H1 (cell line): ENCODE results near the gene KLK7. TPM values are rescaled to one million over a fixed set of nuclear protein-coding genes. Genes with fewer than 3 reads are reported as not detected.

Experiments used
- CBX5 ChIP-seq: fragments of 300-800, 300-1000 bp; sonication (generic); IDR thresholded peaks from 2 replicates; pipeline ENCODE4 v1.7.1; 2016; ENCODE audit warnings: antibody characterized with exemption, low read length, low read depth
- CEBPB ChIP-seq: IDR thresholded peaks from 2 replicates; pipeline ENCODE4 v1.6.1; 2012; ENCODE audit warnings: low read depth, low read length
- CHD1 ChIP-seq: IDR thresholded peaks from 2 replicates; pipeline ENCODE4 v1.6.1; 2012; ENCODE audit warnings: low read depth, low read length, improper control_type of control experiment
- EP300 ChIP-seq, 2 experiments: IDR thresholded peaks; 1 replicate in 1 of 2; 2 replicates in 1 of 2; pipeline ENCODE4 v1.6.1; 2011 to 2012; ENCODE audit warnings: low read depth in 2 of 2, low read length in 2 of 2, mild to moderate bottlenecking in 2 of 2, borderline replicate concordance in 1 of 2, inconsistent platforms in 1 of 2, moderate library complexity in 1 of 2
- EZH2 ChIP-seq: fragments of 200-600 bp; sonication (generic); IDR thresholded peaks from 2 replicates; pipeline ENCODE4 v1.7.1; 2012; ENCODE audit warnings: low read depth, mild to moderate bottlenecking, moderate library complexity, low read length, inconsistent platforms; ENCODE audit not compliant: severe bottlenecking
- GTF2F1 ChIP-seq: IDR thresholded peaks from 2 replicates; pipeline ENCODE4 v1.6.1; 2012; ENCODE audit warnings: low read depth, low read length, improper control_type of control experiment, borderline replicate concordance
- HDAC2 ChIP-seq, 2 experiments: fragments of 300-600 bp in 1 of 2; sonication (generic) in 1 of 2; IDR thresholded peaks; 2 replicates each; pipeline ENCODE4 v1.6.1; 2011 to 2012; ENCODE audit warnings: low read depth in 2 of 2, low read length in 2 of 2, mild to moderate bottlenecking in 2 of 2, moderate library complexity in 2 of 2, borderline replicate concordance in 1 of 2, inconsistent platforms in 1 of 2
- HDAC6 ChIP-seq: IDR thresholded peaks from one replicate; pipeline ENCODE4 v1.7.1; 2012; ENCODE audit warnings: low read depth, mild to moderate bottlenecking, inconsistent platforms, low read length, moderate library complexity
- JUN ChIP-seq: IDR thresholded peaks from 2 replicates; pipeline ENCODE4 v1.6.1; 2011; ENCODE audit warnings: low read depth, mild to moderate bottlenecking, improper control_type of control experiment, low read length
- JUND ChIP-seq: IDR thresholded peaks from 2 replicates; pipeline ENCODE4 v1.6.1; 2011; ENCODE audit warnings: mild to moderate bottlenecking, improper control_type of control experiment, low read length
- KDM1A ChIP-seq: fragments of 200-600, 300-600 bp; sonication (generic); IDR thresholded peaks from 2 replicates; pipeline ENCODE4 v1.7.1; 2016; ENCODE audit warnings: mild to moderate bottlenecking, low read length, borderline replicate concordance
- MAFK ChIP-seq: IDR thresholded peaks from 2 replicates; pipeline ENCODE4 v1.6.1; 2012; ENCODE audit warnings: low read depth, mild to moderate bottlenecking, improper control_type of control experiment, low read length
- PHF8 ChIP-seq: fragments of 200-600 bp; sonication (generic); conservative IDR thresholded peaks from 2 replicates; pipeline ENCODE4 v1.7.1; 2012; ENCODE audit warnings: low read depth, mild to moderate bottlenecking, inconsistent platforms, low read length, moderate library complexity
- RAD21 ChIP-seq, 2 experiments: IDR thresholded peaks in 1 of 2; conservative IDR thresholded peaks in 1 of 2; 2 replicates each; pipeline ENCODE4 v1.6.1; 2011; ENCODE audit warnings: low read depth in 2 of 2, low read length in 2 of 2, improper control_type of control experiment in 1 of 2, inconsistent platforms in 1 of 2, mild to moderate bottlenecking in 1 of 2, moderate library complexity in 1 of 2
- RBBP5 ChIP-seq: IDR thresholded peaks from 2 replicates; pipeline ENCODE4 v1.7.1; 2012; ENCODE audit warnings: low read depth, mild to moderate bottlenecking, inconsistent platforms, low read length, moderate library complexity, borderline replicate concordance
- RXRA ChIP-seq: IDR thresholded peaks from 2 replicates; pipeline ENCODE4 v1.6.1; 2011; ENCODE audit warnings: low read depth, mild to moderate bottlenecking, low read length, moderate library complexity; ENCODE audit not compliant: insufficient read depth
- SAP30 ChIP-seq: fragments of 300-600 bp; sonication (generic); IDR thresholded peaks from 2 replicates; pipeline ENCODE4 v1.7.1; 2012; ENCODE audit warnings: low read length, moderate library complexity, mild to moderate bottlenecking, inconsistent platforms; ENCODE audit not compliant: insufficient read depth, insufficient replicate concordance
- SIX5 ChIP-seq: IDR thresholded peaks from 2 replicates; pipeline ENCODE4 v1.6.1; 2011; ENCODE audit warnings: mild to moderate bottlenecking, low read depth, low read length
- SRF ChIP-seq: IDR thresholded peaks from 2 replicates; pipeline ENCODE4 v1.6.1; 2011; ENCODE audit warnings: mild to moderate bottlenecking, low read depth, low read length, moderate library complexity
- YY1 ChIP-seq: IDR thresholded peaks from 2 replicates; pipeline ENCODE4 v1.6.1; 2011; ENCODE audit warnings: low read depth, mild to moderate bottlenecking, low read length
- polyA plus RNA-seq, 7 experiments: library from polyadenylated mRNA; depleted of rRNA in 3 of 7; stranded (reverse) in 5 of 7; unstranded in 2 of 7; fragments of >200 nt in 5 of 7; fragments of 200-250 nt in 2 of 7; gene quantifications; 1 replicate in 5 of 7; 2 replicates in 1 of 7; 4 replicates in 1 of 7; pipeline versions ENCODE4 v1.2.1 to v1.2.3, GENCODE V29; 2011 to 2013; ENCODE audit warnings: missing spikeins in 2 of 7, mixed read lengths in 2 of 7
- total RNA-seq: library from RNA; stranded (reverse); fragmentation: NEBNext Ultra II Directional; extraction: Animal tissue kit (Norgen Biotek cat#: 25700); gene quantifications from 2 replicates; pipeline ENCODE4 v1.2.1, GENCODE V29; 2021
- TF ChIP-seq, protein P1 (sequence below): IDR thresholded peaks from 2 replicates; pipeline ENCODE4 v1.6.1; 2011; ENCODE audit warnings: low read length, improper control_type of control experiment

Gene KLK7
- total and polyA plus RNA-seq, 2 of the 8 experiments (the other 6 are each of a cell fraction or from before 2014, with no cell fraction given), result 0.73 to 1.4 TPM

DNA sequence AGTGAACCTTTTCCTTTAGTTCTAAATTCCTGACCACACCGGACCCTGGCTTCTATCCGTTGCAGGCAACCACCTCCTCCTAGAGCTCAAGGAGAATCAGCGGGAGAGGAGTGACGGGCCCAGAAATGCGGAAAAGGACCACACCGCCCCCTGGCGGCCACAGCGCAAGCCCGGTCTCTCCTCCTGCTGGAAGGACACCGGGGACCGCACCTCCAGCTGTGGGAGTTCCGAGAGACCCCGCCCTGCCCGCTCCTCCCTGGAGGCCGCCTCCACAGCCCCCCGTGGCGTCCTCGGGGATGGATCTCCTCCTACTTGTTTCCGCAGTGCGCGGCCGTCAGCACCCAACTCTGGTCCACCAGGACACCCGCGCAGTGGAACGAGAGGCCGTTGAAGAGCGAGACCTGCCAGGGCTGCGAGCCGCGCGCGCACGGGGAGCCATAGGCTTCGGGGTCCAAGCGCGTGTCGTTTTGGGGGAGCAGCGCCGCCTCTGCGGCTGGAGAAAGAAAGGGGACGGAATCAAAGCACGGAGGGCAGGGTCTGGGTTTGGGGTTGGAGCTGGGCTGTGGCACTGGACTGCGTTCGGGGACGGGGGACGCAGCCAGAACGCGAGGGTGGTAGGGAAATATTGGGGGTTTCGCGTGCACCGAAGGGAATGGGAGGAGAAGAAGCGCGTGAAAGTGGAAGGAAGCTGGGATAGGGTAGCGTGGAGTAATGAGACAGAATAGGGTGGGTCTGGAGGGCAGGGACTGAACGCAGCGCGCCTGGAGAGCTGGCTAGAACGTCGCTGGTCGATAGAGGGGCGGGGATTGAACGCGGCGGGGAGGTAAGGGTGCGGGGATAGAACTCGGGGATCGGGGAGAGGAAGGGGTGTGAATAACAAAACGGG, 33.3 kb upstream of the KLK7 start (continued):
- TF ChIP-seq, protein P1, sequence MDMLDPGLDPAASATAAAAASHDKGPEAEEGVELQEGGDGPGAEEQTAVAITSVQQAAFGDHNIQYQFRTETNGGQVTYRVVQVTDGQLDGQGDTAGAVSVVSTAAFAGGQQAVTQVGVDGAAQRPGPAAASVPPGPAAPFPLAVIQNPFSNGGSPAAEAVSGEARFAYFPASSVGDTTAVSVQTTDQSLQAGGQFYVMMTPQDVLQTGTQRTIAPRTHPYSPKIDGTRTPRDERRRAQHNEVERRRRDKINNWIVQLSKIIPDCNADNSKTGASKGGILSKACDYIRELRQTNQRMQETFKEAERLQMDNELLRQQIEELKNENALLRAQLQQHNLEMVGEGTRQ, result no peak
- TF ChIP-seq SIX5 (no peak), PHF8 (peak; percentile 60; the same call in 1 of the 2 replicates), JUN (no peak), SAP30 (no peak), MAFK (no peak), RBBP5 (no peak; the same call in none of the 2 replicates), GTF2F1 (no peak), HDAC2 (IDR thresholded peaks at IDR 0.05; ENCODE audit: borderline replicate concordance in 1 of 2, low read depth in 2 of 2, low read length in 2 of 2) (peak in 1 of 2 experiments; percentile 71; a peak in 1 of 4 replicates), RAD21 (IDR thresholded peaks at IDR 0.05 in 1 of 2, conservative IDR thresholded peaks at IDR 0.05 in 1 of 2; ENCODE audit: low read depth in 2 of 2, low read length in 2 of 2) (peak; percentile 82 to 88), CEBPB (no peak), EP300 (IDR thresholded peaks at IDR 0.05; ENCODE audit: borderline replicate concordance in 1 of 2, low read depth in 2 of 2, low read length in 2 of 2) (no peak), CHD1 (no peak), CBX5 (no peak), EZH2 (peak; percentile 4), KDM1A (no peak; the same call in 1 of the 2 replicates), JUND (no peak), HDAC6 (no peak), SRF (no peak), YY1 (no peak), RXRA (0 out of 2 replicates have a peak, but pooled peaks have one; percentile 17)
